CD14-positive monocyte (primary cell): ENCODE data around the gene EPS15. TPM values are rescaled to one million over a fixed set of nuclear protein-coding genes. Genes with fewer than 3 reads are reported as not detected.
"Not testable (repeated sequence)": the region's sequence is repeated elsewhere in the genome, so short reads cannot be mapped to it uniquely, and the experiment has no call there.

Experiments used
- DNase-seq, 3 donors: peaks; one replicate each; pipeline ENCODE4 v3.0.0-alpha.2; 2011 to 2022
- H2AFZ ChIP-seq: 2 replicates; pipeline ENCODE4 v1.6.0; 2012; ENCODE audit warnings: mild to moderate bottlenecking, low read depth, low read length, inconsistent platforms; ENCODE audit not compliant: insufficient read depth, poor library complexity, severe bottlenecking
- H3K27ac ChIP-seq, 2 donors: 1 replicate in 1 of 2; 2 replicates in 1 of 2; pipeline ENCODE4 v1.5.1; 2012 to 2013; ENCODE audit warnings: low read length in 2 of 2, control low read depth in 1 of 2, inconsistent platforms in 1 of 2, low read depth in 1 of 2, mild to moderate bottlenecking in 1 of 2
- H3K27me3 ChIP-seq, 2 donors: one replicate each; pipeline versions ENCODE4 v1.6.0 to v1.6.1; 2011 to 2013; ENCODE audit warnings: low read length in 2 of 2; ENCODE audit not compliant: control insufficient read depth in 2 of 2, insufficient read depth in 2 of 2
- H3K36me3 ChIP-seq, 2 donors: replicated peaks in 1 of 2; 1 replicate in 1 of 2; 2 replicates in 1 of 2; pipeline versions ENCODE4 v1.5.1 to v1.6.1; 2012 to 2013; ENCODE audit warnings: low read length in 2 of 2, control low read depth in 1 of 2, inconsistent platforms in 1 of 2, mild to moderate bottlenecking in 1 of 2; ENCODE audit not compliant: insufficient read depth in 2 of 2, control insufficient read depth in 1 of 2
- H3K4me1 ChIP-seq, 2 donors: 1 replicate in 1 of 2; 2 replicates in 1 of 2; pipeline versions ENCODE4 v1.5.1 to v1.6.1; 2012 to 2013; ENCODE audit warnings: low read length in 2 of 2, control low read depth in 1 of 2, inconsistent platforms in 1 of 2, mild to moderate bottlenecking in 1 of 2, moderate library complexity in 1 of 2; ENCODE audit not compliant: insufficient read depth in 2 of 2, control insufficient read depth in 1 of 2
- H3K4me2 ChIP-seq: replicated peaks from 2 replicates; pipeline ENCODE3; 2012; ENCODE audit warnings: low read length, moderate library complexity, mild to moderate bottlenecking; ENCODE audit not compliant: poor library complexity, severe bottlenecking; ENCODE audit errors: extremely low read depth
- H3K4me3 ChIP-seq, 3 experiments: fragments of 200-600 bp in 1 of 3; sonication (generic) in 1 of 3; replicated peaks in 1 of 3; 1 replicate in 2 of 3; 2 replicates in 1 of 3; pipeline ENCODE4 v1.5.1; 2011 to 2013; ENCODE audit warnings: low read length in 3 of 3, mild to moderate bottlenecking in 3 of 3, control low read depth in 2 of 3, low read depth in 2 of 3, inconsistent platforms in 1 of 3, moderate library complexity in 1 of 3
- H3K79me2 ChIP-seq: 2 replicates; pipeline ENCODE4 v1.6.0; 2012; ENCODE audit warnings: mild to moderate bottlenecking, control low read depth, inconsistent platforms, low read length, moderate library complexity; ENCODE audit not compliant: insufficient read depth
- H3K9ac ChIP-seq: 2 replicates; pipeline ENCODE4 v1.6.0; 2017; ENCODE audit warnings: low read length, mild to moderate bottlenecking; ENCODE audit not compliant: insufficient read depth, poor library complexity, severe bottlenecking
- H3K9me3 ChIP-seq, 2 donors: replicated peaks in 1 of 2; 1 replicate in 1 of 2; 2 replicates in 1 of 2; pipeline versions ENCODE4 v1.5.1 to v1.6.1; 2012 to 2013; ENCODE audit warnings: low read length in 2 of 2, control low read depth in 1 of 2; ENCODE audit not compliant: control insufficient read depth in 1 of 2, insufficient read depth in 1 of 2
- H4K20me1 ChIP-seq: 2 replicates; pipeline ENCODE4 v1.6.0; 2012; ENCODE audit warnings: mild to moderate bottlenecking, low read length, control low read depth, moderate library complexity; ENCODE audit not compliant: insufficient read depth
- H3K27ac Mint-ChIP-seq, 7 donors: one replicate each; pipeline ENCODE4 v1.8.0; 2020; ENCODE audit warnings: mild to moderate bottlenecking in 7 of 7, mixed read lengths in 7 of 7, moderate library complexity in 6 of 7, inconsistent platforms in 2 of 7
- H3K27me3 Mint-ChIP-seq, 3 donors: one replicate each; pipeline ENCODE4 v1.8.0; 2021 to 2022; ENCODE audit warnings: low read depth in 3 of 3, mild to moderate bottlenecking in 3 of 3, mixed read lengths in 3 of 3, moderate library complexity in 3 of 3, inconsistent platforms in 1 of 3
- H3K36me3 Mint-ChIP-seq, 2 donors: one replicate each; pipeline ENCODE4 v1.8.0; 2020; ENCODE audit warnings: mixed read lengths in 2 of 2, inconsistent platforms in 1 of 2, mild to moderate bottlenecking in 1 of 2
- H3K4me1 Mint-ChIP-seq: one replicate; pipeline ENCODE4 v1.8.0; 2020; ENCODE audit warnings: mild to moderate bottlenecking, mixed read lengths
- H3K4me3 Mint-ChIP-seq, 2 donors: one replicate each; pipeline ENCODE4 v1.8.0; 2020; ENCODE audit warnings: mild to moderate bottlenecking in 2 of 2, mixed read lengths in 2 of 2, moderate library complexity in 1 of 2
- H3K9me3 Mint-ChIP-seq, 7 donors: one replicate each; pipeline ENCODE4 v1.8.0; 2020 to 2022; ENCODE audit warnings: mixed read lengths in 7 of 7, mild to moderate bottlenecking in 6 of 7, moderate library complexity in 6 of 7, inconsistent platforms in 2 of 7
- WGBS: methylation state at CpG from one replicate; pipeline ENCODE4 v1.1.5; 2013; ENCODE audit warnings: missing lambda C conversion rate; ENCODE audit not compliant: insufficient coverage; 5-methylcytosine and 5-hydroxymethylcytosine counted together
- intact Hi-C, 2 donors: fragments of 100-400 bp; cut with micrococcal nuclease; formaldehyde crosslinking; loops; one replicate each; pipeline versions ENCODE4 v1.15.0 to v1.15.1; 2023
- polyA plus RNA-seq, 3 donors: library from polyadenylated mRNA; depleted of rRNA in 1 of 3; unstranded in 2 of 3; stranded (reverse) in 1 of 3; fragments of 300-500 nt in 2 of 3; fragments of >200 nt in 1 of 3; fragmentation: Illumina TruSeq in 2 of 3; gene quantifications; 1 replicate in 2 of 3; 2 replicates in 1 of 3; pipeline ENCODE4 v1.2.3, GENCODE V29; 2012 to 2021
- TF ChIP-seq, protein P1 (sequence below): fragments of 200-600 bp; IDR thresholded peaks from one replicate; pipeline ENCODE4 v1.8.0; 2022; ENCODE audit warnings: antibody characterized with exemption, mild to moderate bottlenecking

EPS15 gene
- polyA plus RNA-seq, 3 donors, result 26.7 to 53.6 (median 36.4) TPM

DNA sequence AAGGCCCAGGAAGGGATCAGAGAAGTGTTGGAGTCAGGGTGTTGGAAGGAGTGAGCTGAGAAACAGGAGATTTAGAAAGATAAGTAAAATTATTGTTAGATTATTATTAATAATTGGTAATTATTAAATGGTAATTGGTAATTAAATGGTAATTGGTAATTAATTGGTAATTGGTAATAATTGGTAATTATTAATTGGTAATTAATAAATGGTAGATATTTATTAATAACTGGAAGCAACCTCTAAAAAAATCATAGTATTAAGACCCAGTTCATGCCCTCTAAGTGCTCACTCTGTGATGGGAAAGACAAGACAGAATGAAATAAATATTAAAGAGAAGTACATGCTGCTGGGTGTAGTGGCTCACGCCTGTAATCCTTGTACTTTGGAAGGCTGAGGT is 13.8 kb upstream of the EPS15 start:
- H2AFZ ChIP-seq, result no peak overlapping the region
- H3K27me3 ChIP-seq, result no peaks in the 10 kb centered on the region
- H3K27me3 Mint-ChIP-seq, result no peaks in the 10 kb centered on the region
- intact Hi-C loops, result no loop called here
- H3K4me3 Mint-ChIP-seq, result no peak overlapping the region
- H3K4me1 ChIP-seq, result no peaks in the 10 kb centered on the region
- no peaks in the 10 kb centered on the region for H4K20me1 ChIP-seq
- WGBS, result no CpG with 5 or more reads among the region's 1 CpG
- H3K9me3 ChIP-seq, result no peaks in the 10 kb centered on the region
- H3K4me3 ChIP-seq, result no peak overlapping the region
- H3K9ac ChIP-seq, result no peak overlapping the region
- no peak for DNase-seq
- no peaks in the 10 kb centered on the region for H3K36me3 Mint-ChIP-seq
- no peaks in the 10 kb centered on the region for H3K4me1 Mint-ChIP-seq
- H3K79me2 ChIP-seq, result no peaks in the 10 kb centered on the region
- H3K36me3 ChIP-seq, result no peaks in the 10 kb centered on the region
- H3K9me3 Mint-ChIP-seq, result peaks cover 0 to 4% (median 1%) of the 10 kb centered on the region in 7 donors
- H3K27ac ChIP-seq, result no peak overlapping the region
- H3K4me2 ChIP-seq, result no peak overlapping the region
- H3K27ac Mint-ChIP-seq, result no peak overlapping the region
- TF ChIP-seq, protein P1, sequence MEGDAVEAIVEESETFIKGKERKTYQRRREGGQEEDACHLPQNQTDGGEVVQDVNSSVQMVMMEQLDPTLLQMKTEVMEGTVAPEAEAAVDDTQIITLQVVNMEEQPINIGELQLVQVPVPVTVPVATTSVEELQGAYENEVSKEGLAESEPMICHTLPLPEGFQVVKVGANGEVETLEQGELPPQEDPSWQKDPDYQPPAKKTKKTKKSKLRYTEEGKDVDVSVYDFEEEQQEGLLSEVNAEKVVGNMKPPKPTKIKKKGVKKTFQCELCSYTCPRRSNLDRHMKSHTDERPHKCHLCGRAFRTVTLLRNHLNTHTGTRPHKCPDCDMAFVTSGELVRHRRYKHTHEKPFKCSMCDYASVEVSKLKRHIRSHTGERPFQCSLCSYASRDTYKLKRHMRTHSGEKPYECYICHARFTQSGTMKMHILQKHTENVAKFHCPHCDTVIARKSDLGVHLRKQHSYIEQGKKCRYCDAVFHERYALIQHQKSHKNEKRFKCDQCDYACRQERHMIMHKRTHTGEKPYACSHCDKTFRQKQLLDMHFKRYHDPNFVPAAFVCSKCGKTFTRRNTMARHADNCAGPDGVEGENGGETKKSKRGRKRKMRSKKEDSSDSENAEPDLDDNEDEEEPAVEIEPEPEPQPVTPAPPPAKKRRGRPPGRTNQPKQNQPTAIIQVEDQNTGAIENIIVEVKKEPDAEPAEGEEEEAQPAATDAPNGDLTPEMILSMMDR, result no peak

DNA sequence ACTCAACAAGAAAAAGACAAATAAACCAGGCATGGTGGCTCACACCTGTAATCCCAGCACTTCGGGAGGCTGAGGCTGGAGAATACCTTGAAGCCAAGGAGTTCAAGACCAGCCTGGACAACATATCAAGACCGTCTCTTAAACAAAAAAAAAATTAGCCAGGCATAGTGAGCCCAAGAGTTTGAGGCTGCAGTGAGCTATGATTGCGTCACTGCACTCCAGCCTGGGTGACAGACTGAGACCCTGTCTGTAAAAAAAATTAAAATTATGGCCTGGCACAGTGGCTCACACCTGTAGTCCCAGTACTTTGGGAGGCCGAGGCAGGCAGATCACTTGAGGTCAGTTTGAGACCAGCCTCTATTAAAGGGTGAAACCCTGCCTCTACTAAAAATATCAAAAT is 11.4 kb upstream of the EPS15 start:
- intact Hi-C loops, result not testable (repeated sequence)

More for the DNA sequence above, 11.4 kb upstream of the EPS15 start:
- H3K4me1 ChIP-seq, H3K27me3 Mint-ChIP-seq, H3K9me3 ChIP-seq, H3K36me3 Mint-ChIP-seq, H3K27ac ChIP-seq, H2AFZ ChIP-seq, H3K4me3 ChIP-seq, H3K9ac ChIP-seq, H3K9me3 Mint-ChIP-seq, H3K4me1 Mint-ChIP-seq, H3K27me3 ChIP-seq, H3K4me2 ChIP-seq, H3K27ac Mint-ChIP-seq, H3K36me3 ChIP-seq, DNase-seq, H3K79me2 ChIP-seq, H4K20me1 ChIP-seq, H3K4me3 Mint-ChIP-seq: not testable (repeated sequence)
- 91% methylated on average over 3 of the region's 4 CpGs for WGBS
